ENCODE results near the gene RGS6.
A peak's percentile ranks its signal among the peaks of the same experiment; 100 is the strongest.

Gene RGS6

DNA sequence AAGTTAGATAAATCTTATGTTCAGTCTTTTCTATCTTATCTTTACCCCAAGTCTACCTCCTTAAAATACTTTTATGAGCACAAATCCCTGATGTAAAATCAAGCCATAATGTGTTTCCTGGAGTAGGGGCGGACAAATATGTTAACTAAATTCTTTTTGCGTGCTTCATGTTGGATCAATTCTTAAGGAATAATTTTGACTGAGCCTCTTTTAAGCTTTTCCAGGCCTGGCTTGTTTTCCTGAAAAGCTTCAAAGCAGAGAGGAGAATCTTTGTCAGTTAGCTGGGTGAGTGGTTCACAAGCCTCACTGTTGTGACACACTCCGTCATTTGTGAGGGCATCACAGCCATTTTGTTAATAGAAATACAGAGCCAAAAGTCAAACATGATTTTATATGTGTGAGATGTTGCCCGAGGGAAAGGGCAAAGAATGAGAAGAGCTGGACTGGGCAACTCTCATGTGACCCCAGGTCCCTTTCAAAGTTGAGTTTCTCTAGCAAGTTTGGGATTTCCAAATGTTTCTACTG lies 468.9 kb downstream of the RGS6 start:
- no peak for DNase-seq (ENCODE audit: low read depth in 1 of 2, low spot score in 1 of 2)

DNA sequence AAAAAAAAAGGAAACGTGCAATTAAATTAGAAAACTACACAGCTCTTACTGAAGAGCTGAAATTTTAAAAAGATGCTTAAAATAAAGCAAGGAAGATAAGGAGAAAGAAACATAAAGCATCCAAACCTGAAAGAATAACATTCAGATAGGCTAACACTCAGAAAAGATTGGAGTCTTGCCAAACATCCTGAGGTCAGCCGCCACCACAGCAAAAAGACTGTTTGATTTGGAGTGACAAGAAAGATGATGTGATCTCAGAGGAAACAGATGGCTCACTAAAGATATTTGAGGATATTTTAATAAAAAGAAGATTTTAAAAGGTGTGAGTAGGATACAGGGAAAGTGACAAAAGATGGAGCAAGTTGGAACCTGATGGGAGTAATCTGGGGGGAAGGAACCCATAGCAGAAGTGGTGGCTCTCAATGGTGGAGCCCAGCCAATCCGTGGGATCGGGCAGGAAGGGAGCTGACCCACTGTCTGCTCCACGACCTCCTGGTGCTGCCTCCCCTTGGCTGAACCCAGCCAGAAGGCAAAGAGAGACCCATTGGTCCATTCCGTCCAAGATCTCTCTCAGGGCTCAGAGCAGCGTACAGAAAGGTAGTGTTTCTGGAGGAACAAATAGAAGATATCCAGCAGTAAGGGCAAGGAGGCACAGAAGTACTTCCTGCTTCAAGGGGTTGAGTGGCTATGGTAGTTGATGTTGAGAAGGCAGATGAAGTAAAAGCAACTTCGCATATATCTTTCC lies 469.6 kb downstream of the RGS6 start:
- DNase-seq (ENCODE audit: low read depth in 1 of 2, low spot score in 1 of 2): no peak

DNA sequence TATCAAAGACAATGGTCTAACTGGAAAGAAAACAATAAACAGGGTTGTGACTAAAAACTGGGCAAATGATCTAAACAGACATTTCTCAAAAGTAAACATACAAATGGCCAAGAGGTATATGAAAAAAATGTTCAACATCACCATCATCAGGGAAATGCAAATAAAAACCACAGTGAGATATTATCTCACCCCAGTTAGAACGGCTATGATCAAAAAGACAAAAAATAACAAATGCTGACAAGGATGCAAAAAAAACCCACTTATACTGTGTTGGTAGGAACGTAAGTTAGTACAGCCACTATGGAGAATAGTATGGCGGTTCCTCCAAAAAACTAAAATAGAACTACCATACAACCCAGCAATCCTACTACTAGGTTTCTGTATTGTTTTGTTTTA lies 470.1 kb downstream of the RGS6 start:
- DNase-seq (ENCODE audit: low read depth in 1 of 2, low spot score in 1 of 2): no peak

DNA sequence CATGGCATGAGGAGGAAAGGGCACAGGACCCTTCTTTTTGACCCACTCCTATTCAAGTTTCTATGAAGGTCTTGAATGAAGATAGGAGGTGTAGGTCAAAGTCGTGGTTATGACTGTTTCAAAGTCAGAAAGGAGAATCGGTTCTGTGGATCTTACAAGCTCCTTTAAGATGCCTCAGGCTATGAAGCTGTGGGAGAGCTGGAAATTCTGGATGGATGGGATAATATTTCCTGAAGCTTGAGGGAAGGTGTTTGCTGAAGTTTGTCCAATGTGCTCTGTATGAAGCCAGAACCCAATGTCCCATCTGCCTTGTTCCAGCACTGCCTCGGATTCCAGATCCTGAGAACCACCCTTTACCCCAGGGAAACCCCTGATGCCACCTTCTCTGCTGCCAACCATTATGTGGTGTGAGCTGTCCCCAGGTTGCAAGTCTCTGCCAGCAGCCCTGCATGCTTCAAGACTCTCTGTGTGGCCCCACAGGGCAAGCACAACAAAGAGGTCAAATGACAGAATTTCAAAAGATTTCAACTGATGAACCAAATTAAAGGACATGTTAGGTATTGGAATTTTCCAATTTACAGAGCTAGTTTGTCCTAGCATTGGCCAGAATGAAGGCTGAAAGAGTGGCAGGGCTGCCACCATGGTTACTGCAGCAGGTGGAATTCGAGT lies 472.0 kb downstream of the RGS6 start:
- DNase-seq (ENCODE audit: low read depth in 1 of 2, low spot score in 1 of 2): no peak

DNA sequence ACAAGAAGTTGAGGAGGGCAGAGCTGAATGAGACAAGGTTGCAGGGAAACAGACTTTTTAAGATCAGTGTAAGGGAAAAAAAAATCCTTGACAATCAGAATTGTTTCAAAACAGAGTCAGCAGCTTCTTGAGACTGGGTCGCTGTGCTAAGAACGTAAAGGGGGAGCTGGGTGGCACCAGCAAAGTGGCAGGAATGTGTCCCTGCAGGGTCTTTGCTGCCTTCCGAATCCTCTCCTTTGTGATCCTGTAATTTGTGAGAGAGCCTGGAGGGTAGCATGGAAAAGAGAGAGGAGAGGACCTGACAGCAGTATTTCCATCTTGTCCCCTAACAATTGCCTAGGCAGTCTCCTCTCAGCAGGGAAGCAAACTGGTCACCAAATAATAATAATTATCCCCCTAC lies 472.8 kb downstream of the RGS6 start:
- DNase-seq (ENCODE audit: low read depth in 1 of 2, low spot score in 1 of 2): no peak

GRCh38 chr14:72408020-72408419 lies 475.8 kb downstream of the RGS6 start:
- no peak for DNase-seq (ENCODE audit: low read depth in 1 of 2, low spot score in 1 of 2)

DNA sequence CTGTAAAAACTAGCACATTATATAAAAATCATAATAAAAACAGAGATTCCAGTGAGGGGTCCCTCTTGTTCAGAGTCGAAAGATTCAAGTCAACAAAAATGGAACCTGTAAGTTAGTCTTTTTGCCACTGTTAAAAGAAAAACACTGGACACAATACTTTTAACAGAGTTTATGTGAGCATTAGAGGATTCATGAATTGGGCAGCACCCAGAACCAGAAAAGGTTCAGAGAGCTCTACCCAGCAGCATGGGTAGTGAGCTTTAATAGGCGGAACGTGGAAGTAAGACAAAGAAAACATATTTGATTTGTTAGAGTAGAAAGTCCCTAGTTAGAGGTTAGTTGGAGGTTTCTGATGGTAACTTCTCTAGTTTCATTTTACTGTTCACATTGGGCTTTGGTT lies 476.8 kb downstream of the RGS6 start:
- DNase-seq (ENCODE audit: low read depth in 1 of 2, low spot score in 1 of 2): no peak

GRCh38 chr14:72416081-72416849 lies 484.0 kb downstream of the RGS6 start:
- no peak for DNase-seq (ENCODE audit: low read depth in 1 of 2, low spot score in 1 of 2)

- no peak for DNase-seq (ENCODE audit: low read depth in 1 of 2, low spot score in 1 of 2)
Measured at GRCh38 chr14:72416892-72417291, 484.7 kb downstream of the RGS6 start.

GRCh38 chr14:72418806-72419205 lies 486.6 kb downstream of the RGS6 start:
- no peak for DNase-seq (ENCODE audit: low read depth in 1 of 2, low spot score in 1 of 2)

- no peak for DNase-seq (ENCODE audit: low read depth in 1 of 2, low spot score in 1 of 2)
Measured at GRCh38 chr14:72419226-72419775, 487.1 kb downstream of the RGS6 start.

DNA sequence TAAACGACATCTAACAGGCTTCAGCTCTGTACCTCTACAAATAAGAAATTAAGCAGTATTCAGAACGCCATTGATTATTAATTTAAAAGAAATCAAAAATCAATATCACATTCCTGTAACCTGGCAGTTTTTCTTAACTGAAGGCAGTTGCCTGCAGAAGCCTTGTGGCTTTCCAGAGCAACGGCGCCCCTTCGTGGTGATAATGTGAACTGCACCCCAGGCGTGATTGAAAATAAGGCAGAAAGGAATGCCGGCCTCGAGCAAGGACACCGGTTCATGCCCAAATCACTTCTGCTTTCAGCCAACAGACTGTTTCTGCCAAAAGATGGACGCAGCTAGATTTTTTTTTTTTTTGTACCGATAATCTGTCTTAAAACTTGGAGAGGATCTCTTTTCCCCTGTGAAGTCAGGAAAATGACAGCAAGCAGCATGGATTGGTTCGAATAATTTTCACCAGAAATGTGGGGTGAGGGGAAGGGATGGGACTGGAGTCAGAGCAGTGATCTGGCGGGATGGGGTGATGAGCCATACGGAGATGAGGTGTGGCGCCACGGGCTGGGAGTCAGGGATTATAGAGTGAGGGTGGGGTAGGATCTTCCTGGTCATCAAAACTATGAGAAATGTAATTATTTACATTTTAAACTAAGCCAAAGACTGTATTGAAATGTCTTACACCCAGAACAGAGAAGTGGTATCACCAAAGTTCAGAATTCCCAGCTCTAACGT lies 488.7 kb downstream of the RGS6 start:
- DNase-seq (ENCODE audit: low read depth in 1 of 2, low spot score in 1 of 2): peak; percentile 12 to 58

DNA sequence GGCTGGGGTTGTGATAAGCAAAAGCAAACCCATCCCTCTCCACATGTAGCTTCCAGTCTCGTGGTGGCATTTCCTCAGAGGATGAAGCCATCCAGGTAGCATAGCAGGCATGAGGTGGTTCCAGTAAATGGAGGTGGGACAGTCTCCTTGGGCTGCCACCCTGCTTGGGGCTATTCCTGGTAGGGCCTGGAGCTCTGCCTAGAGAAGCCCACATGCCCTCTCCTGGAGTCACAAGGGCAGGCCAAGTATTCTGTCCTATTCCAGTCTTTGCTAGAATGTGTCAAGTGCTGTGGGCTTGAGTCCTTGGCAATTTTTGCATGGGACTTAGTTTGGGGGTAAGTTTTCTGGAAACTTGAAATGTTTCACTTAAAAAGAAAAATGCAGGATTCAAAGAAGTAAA lies 491.7 kb downstream of the RGS6 start:
- no peak for DNase-seq (ENCODE audit: low read depth in 1 of 2, low spot score in 1 of 2)

DNA sequence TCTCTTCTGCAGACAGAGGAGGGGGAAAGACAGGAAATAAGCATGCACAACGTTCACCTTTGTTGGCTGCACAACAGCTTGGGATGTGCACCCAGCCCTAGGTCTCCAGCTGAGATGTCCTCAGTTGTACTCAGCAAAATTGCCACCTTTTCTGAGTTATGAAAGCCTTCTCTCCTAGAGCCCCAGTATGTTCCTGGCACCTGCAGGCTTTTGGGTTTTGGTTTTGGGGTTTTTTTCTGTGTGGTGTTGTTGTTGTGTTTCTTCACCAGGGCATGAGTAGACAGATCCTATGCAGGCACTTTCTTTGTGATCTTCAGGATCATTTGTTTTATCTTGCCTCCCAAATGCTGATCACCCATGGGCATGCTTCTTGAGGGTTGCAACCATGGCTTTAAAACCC lies 498.2 kb downstream of the RGS6 start:
- no peak for DNase-seq (ENCODE audit: low read depth in 1 of 2, low spot score in 1 of 2)

DNA sequence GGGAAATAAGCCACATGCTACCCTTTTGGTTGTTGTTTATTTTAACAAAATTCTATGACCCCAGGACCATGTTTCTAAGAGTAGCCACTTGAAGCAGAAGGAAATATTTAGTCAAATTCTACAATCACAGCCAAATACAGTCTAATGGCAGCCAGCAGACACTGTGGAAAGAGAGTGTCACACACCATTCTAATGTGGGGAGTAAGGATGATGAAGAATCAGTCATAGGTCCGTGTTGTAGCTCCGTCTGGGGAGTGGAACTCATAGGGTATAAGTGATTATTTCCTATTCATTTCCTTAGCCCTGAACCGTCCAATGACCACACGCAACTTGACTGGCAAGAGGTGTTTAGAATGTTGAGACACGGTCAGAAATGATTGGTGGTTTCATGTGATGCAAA lies 500.5 kb downstream of the RGS6 start:
- no peak for DNase-seq (ENCODE audit: low read depth in 1 of 2, low spot score in 1 of 2)

DNA sequence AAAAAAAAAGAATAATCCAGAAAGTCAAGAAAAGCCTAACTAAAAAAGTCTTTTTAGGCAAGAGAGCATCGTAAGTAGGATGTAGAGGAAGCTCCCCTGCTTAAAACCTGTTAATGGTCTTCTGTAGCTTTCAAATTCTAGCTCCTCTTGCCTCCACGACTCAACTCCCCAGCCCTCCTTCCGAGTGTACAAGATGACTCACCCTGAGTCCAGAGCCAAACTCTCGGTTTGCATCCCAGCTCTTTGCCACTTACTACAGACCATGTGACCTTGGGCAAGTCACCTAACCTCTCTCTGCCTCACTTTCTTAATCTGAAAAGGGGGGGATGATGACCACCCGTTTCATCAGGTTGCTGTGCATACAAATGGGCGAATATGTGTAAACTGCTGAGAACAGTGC lies 501.3 kb downstream of the RGS6 start:
- DNase-seq (ENCODE audit: low read depth in 1 of 2, low spot score in 1 of 2): no peak

- DNase-seq (ENCODE audit: low read depth in 1 of 2, low spot score in 1 of 2): no peak
Measured at GRCh38 chr14:72434856-72435255, 502.6 kb downstream of the RGS6 start.

DNA sequence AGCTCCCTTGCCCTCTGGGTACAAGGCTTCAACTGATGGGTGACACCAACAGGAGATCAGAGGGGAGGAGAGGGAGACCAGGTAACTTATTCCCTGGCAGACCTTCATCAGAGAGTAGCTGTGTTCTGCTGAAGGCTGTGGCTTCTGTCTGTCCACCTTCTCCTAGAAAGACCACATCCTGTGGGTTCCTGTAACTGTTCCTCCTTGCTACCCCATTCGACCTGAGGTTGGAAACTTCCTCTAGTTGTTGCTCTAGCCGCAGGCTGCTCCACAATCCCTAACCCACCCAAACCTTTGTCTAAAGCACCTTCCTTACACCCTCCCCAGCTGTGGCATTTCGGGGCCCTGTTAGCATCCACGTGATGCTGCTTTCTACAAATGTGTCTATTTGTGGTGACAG lies 507.5 kb downstream of the RGS6 start:
- no peak for DNase-seq (ENCODE audit: low read depth in 1 of 2, low spot score in 1 of 2)

DNA sequence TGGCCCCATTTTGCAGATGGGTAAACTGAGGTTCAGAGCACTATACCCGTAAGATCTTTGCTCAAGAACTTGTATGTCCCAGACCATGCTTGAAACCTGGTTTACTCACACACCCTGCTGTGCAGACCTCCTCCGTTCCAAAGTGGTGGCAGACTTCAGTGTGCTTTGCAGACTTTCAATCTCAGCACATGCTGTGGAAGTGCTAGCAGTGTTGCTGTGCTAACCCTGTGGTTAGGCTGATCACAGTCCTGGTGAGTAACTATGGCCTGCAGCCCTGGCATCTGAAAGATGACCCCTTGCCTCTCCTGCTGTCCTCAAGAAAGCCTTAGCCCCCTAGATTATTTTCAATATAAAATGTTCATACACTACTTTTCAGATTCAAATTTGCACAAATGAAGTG lies 511.0 kb downstream of the RGS6 start:
- DNase-seq (ENCODE audit: low read depth in 1 of 2, low spot score in 1 of 2): no peak

GRCh38 chr14:72443991-72444441 lies 511.8 kb downstream of the RGS6 start:
- DNase-seq (ENCODE audit: low read depth in 1 of 2, low spot score in 1 of 2): peak in 1 of 2 donors; percentile 5

DNA sequence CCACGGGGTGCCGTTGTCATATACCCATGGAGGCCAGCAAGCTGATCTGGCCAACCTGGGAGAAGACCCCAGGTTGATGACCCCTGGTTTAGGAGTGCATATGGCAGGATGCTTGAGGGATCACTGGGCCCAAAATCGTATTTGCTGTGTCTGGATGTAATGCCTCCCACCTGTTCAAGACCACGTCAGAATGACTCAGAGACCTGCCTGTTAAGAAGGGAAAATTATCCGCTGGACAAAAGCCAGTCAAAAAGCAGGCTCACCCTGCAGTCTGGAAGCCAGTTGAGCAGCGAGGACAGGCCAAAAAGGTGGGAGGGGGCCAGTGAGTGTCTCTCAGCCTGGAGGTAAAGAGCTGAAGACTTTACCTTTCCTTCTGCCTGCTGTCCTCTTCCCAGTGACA lies 512.5 kb downstream of the RGS6 start:
- DNase-seq (ENCODE audit: low read depth in 1 of 2, low spot score in 1 of 2): no peak

Measured in stimulated activated CD4-positive, alpha-beta T cell treated with anti-CD3 and anti-CD28 coated beads, Interleukin-15, amount 100 ng/mL, for 1 hour (primary cell).